Measurements from ENCODE around the gene CES5A. TPM values are rescaled to one million over a fixed set of nuclear protein-coding genes. Genes with fewer than 3 reads are reported as not detected.
"Not testable (repeated sequence)": the region's sequence is repeated elsewhere in the genome, so short reads cannot be mapped to it uniquely, and the experiment has no call there.

The CES5A gene
- total RNA-seq: 0.12 TPM in 1 of 2 replicates, not detected in the other

GRCh38 chr16:55875273-55875672, at the start of gene CES5A:
CES5A (minus strand) TSS chr16:55875373; CDS start chr16:55875221, 152 bp downstream.
- intact Hi-C loops (cut with micrococcal nuclease): no loop called here

GRCh38 chr16:55922662-55923061, 47.5 kb upstream of the CES5A start:
- intact Hi-C loops (cut with micrococcal nuclease): no loop called here

DNA sequence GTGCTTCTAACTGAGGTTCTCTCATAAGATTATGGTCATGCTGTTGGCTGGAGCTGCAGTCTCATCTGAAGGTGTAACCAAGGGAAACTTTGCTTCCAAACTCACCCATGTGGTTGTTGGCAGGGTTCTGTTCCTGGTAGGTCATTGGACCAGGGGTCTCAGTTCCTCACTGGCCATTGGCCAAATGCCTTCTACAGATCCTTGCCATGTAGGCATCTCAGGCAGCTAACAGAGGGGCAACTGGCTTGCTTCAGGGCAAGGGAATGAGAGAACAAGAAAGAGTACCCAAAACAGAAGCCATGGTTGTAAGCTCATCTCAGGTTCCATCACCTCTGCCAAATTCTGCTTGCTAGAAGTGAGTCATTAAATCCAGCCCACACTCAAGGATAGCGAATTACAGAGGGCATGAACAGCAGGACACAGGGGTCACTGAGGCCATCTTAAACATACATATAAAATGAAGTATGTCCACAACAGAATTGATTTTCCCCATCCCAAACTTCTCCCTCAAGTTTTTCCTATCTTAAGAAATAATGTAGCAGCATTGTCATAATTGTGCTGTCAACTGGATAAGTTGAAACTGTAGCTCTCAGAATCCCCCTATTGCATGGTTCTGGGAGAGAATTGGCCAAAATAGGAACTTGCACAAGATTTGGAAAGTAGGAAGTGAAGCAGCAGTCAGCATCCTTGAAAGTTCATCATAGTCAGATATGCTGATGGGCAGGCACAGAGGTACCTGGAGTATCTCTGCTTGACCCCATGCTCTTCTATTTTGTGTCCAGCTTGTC, 42.4 kb upstream of the CES5A start:
- intact Hi-C loops (cut with micrococcal nuclease): no loop called here

DNA sequence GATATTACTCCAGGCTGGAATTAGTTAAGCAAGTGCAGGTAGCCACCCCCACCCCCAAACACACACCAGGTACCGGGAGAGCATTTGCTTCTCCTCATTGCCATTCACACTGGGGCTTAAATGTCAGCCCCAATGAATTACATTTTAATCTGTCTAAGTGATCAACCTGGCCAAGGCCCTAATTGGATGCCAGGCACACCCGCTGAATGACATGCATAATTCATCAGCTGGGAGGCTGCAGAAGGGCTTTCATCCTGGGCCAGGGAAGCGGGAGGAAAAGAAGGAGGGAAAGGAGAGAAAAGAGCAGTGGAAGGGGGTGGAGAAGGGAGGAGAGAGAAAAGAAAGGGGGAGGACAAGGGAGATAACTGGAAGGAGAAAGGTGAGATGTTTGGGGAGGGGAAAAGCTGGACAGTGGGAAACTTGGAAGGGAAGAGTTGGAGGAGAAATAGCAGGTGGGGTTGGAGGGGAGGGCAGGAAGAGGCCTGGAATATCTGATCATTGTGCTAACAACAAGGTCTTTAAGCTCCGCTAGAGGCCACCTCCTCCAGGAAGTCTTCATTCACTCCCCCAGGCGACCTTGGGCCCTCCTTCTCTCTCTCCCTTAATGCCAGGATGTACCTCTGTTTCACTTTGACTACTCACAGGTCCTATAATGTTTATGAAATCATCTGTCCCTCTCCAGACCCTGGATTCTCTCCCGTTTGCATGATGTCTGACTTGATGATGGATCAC, 40.1 kb upstream of the CES5A start:
- intact Hi-C loops (cut with micrococcal nuclease): no loop called here

- intact Hi-C loops (cut with micrococcal nuclease): no loop called here
Observed at GRCh38 chr16:55914383-55914782, 39.2 kb upstream of the CES5A start.

DNA sequence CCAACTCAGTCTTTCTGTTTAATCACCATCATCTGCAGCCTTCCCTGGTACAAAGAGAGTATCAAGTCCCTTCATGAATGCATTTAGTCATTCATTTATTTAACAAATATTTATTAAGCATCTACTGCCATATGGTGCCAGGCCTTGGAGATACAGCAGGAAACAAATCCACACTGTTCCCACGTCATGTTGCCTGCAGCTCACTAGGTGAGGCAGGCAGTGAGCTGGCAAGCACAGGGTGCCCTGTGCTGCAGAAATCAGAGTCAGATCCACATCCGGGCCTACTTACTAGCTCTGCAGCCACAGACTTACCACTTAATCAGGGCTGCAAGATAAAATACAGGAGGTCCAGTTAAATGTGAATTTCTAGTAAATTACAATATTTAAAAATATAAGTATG, 38.5 kb upstream of the CES5A start:
- intact Hi-C loops (cut with micrococcal nuclease): no loop called here

GRCh38 chr16:55913121-55913520, 37.9 kb upstream of the CES5A start:
- intact Hi-C loops (cut with micrococcal nuclease): not testable (repeated sequence)

DNA sequence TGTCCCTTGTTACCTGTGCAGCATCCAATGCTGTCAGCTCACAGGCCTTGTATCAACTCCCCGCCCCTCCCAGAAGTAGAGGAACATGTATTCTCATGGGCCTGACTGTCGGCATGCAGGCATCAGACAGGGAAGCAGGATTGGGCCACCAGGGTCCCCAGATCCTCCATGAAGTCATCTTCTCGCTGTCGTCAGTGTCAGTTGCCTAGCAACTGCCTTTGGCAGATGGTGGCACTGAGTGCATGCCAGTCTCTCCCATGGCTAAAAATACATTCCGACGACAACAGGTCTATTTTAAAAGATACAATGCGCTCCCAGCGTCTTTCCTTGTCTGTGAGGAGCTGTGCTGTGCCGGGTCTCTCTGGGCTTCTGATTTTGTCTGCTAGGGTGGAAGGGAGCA, 36.8 kb upstream of the CES5A start:
- intact Hi-C loops (cut with micrococcal nuclease): no loop called here

GRCh38 chr16:55911616-55912015, 36.4 kb upstream of the CES5A start:
- intact Hi-C loops (cut with micrococcal nuclease): no loop called here

GRCh38 chr16:55909876-55910275, 34.7 kb upstream of the CES5A start:
- intact Hi-C loops (cut with micrococcal nuclease): no loop called here

- intact Hi-C loops (cut with micrococcal nuclease): no loop called here
Observed at GRCh38 chr16:55908641-55909040, 33.5 kb upstream of the CES5A start.

DNA sequence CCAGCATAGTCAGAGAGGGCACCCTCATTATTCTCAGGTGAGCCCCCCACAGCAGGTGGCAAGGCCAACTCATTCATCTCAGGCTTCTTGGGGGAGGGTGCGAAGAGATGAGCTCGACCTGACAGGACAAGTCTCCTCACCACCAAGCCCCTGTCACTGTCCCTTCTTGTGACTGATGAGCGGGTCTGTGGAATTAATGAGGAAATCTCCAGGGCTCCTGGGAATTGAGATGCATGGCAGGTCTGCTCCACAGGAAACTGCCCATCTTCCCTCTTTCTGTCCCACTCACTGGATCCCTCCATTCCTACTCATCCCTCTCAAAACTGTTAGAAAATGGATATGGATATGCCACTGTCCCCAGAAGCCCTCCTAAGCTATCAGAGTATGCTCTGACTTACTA, 32.5 kb upstream of the CES5A start:
- intact Hi-C loops (cut with micrococcal nuclease): no loop called here

DNA sequence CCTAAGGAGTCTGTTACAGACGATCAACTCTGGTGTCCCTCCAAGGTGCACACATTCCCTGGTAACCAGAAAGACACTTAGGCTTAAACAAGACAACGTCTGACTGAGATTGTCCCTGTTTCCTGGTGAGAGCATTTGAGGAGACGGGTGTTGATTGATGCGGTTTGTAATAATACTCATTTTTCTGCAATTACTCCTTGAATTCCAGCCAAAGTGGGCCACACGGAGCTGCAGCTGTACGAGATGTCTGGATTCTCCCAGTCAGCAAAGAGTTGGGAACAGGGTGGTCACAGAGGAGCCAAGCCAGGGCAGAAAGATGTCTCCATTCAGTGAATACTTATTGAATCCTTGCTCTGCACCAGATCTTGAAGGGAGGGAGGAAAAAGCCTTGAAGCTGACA, 30.9 kb upstream of the CES5A start:
- intact Hi-C loops (cut with micrococcal nuclease): no loop called here

DNA sequence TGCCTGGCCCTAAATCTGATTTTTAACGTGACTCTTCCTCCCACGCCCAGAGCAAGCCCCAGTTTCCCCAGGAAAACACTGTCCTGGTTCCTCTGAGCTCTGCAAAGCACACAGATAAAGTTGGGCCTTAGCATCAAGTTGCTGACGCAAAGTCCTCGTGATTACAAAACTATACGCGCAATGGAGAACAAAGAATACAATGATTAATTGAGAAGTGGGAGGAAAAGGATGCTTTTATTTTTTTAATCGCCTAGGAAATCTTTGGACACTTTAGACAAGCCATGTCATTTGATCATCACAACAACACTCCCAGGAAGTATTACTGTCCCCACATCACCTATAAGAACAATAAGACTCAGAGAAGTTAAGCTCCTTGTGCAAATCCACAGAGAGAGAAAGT, 30.5 kb upstream of the CES5A start:
- intact Hi-C loops (cut with micrococcal nuclease): no loop called here

DNA sequence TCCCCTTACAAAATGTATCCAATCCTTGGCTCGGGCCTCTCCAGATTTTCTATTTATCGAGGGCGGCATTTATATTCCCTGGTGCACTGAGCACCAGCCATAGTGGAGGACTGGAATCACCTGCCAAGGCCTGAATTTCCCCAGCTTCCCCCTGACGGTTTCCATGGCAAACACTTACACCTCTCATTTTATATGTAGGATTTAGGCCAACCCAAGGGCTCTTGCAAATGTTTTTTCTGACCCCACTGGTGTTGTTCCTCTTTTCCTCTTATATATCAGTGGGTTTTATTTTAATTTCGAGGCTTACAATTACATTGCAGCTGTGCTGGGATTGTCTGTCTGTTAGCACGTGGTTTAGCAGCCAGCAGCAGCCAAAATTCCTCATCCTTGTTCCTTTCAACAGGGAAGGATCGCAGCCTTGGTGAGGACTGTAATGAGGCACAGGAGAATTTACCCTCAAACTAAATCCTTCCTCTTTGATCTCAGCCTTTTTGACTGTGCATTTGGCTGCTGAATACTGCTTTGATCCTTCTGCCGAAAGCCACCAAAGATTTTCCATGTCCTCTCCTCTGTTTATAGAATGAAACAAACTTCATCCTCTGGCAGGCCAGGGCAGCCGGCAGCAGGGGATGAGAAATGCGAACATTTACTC, 26.5 kb upstream of the CES5A start:
- intact Hi-C loops (cut with micrococcal nuclease): no loop called here

DNA sequence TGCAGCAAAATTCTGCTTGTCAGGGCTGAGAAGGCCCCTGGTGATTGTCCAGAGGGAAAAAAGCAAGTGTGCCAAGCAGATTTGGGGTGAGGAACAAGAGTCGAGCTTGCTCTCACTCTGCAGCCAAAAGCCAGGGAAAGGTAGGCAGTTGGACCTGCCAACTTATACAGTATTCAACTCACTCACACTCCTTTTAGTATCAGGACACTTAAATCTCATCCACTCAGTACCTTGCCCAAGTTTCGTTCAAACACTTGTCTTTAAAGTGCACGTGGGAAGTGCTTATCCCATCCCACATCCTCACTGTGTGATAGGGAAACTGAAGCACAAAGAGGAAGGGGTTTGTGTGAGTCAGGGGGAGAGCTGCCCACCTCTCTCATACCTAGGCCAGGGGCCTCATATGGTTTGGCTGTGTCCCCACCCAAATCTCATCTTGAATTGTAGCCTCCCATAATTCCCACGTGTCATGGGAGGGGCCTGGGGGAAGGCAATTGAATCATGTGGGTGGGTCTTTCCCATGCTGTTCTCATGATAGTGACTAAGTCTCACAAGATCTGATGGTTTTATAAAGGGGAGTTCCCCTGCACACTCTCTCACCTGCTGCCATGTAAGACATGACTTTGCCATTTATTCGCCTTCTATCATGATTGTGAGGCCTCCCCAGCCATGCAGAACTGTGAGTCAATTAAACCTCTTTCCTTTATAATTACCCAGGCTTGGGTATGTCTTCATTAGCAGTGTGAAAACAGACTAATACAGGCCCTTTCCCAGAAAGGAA, 25.6 kb upstream of the CES5A start:
- intact Hi-C loops (cut with micrococcal nuclease): no loop called here

GRCh38 chr16:55899857-55900256, 24.7 kb upstream of the CES5A start:
- intact Hi-C loops (cut with micrococcal nuclease): no loop called here

GRCh38 chr16:55898592-55898991, 23.4 kb upstream of the CES5A start:
- intact Hi-C loops (cut with micrococcal nuclease): no loop called here

DNA sequence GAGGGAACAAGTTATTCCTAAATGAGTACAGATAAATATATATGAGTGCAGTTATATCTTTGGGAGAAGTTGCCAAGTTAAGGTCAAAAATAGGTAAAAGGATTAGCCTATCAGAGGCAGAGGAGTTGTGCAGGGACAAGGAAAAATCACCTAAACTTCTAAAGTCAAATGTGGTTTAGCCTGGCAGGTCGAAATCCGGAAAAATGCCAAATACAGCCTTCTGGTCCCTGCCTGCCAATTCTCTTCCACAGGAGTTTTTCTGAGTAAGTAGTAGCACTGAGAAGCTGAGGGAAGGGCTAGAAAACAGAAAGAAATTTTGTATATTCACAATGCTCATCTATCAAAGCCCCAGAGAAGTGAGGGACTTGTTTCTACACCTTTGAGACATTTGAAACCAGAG, 17.6 kb upstream of the CES5A start:
- intact Hi-C loops (cut with micrococcal nuclease): no loop called here

GRCh38 chr16:55889518-55889917, 14.3 kb upstream of the CES5A start:
- intact Hi-C loops (cut with micrococcal nuclease): no loop called here

DNA sequence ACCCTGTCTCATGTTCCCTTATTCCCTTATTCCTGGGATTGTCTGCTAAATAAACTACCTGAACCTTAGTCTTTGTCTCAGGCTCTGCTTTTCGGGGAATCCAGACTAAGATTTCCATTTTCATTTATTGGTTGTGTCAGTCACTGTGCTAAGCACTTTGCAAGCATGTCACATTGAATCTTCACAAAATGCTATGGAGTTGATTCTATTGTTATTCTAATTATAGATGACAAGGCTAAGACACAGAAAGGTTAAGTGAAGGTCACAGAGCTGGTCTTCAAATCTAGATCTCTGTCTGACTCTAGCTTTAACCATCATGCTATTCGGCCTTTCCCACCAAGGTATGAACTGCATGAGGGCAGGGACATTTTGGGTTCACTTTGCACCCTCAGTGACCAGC, 13.4 kb upstream of the CES5A start:
- intact Hi-C loops (cut with micrococcal nuclease): no loop called here

DNA sequence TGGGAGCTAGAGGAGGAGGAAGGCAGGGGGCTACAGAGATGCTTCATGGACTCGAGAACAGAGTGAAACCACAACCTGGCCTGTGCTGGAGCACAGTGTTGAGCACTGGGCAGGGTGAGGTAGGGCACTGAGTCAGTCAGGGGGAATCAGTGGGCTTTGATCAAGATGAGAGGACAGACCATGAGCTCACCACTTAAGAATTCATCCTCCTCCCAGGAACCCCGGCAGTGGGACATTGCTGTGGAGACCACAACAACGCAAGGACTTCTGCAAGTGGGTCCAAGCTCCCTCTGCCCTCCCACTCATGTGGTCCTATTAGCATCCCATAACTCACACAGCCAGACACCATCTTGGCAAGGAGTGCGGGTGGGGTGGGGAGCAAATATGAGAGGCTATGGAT, 1.7 kb upstream of the CES5A start:
- intact Hi-C loops (cut with micrococcal nuclease): no loop called here

Data from T-helper 1 cell treated with Interleukin-12 subunit alpha and Interleukin-12 subunit beta and Interleukin-4 antibody, amounts not matched to agents 30 ng/mL and 1 ng/mL, for 36 hours (primary cell).